ENCODE data around the gene EPB41L1.
A peak's percentile ranks its signal among the peaks of the same experiment; 100 is the strongest.

EPB41L1 gene

DNA sequence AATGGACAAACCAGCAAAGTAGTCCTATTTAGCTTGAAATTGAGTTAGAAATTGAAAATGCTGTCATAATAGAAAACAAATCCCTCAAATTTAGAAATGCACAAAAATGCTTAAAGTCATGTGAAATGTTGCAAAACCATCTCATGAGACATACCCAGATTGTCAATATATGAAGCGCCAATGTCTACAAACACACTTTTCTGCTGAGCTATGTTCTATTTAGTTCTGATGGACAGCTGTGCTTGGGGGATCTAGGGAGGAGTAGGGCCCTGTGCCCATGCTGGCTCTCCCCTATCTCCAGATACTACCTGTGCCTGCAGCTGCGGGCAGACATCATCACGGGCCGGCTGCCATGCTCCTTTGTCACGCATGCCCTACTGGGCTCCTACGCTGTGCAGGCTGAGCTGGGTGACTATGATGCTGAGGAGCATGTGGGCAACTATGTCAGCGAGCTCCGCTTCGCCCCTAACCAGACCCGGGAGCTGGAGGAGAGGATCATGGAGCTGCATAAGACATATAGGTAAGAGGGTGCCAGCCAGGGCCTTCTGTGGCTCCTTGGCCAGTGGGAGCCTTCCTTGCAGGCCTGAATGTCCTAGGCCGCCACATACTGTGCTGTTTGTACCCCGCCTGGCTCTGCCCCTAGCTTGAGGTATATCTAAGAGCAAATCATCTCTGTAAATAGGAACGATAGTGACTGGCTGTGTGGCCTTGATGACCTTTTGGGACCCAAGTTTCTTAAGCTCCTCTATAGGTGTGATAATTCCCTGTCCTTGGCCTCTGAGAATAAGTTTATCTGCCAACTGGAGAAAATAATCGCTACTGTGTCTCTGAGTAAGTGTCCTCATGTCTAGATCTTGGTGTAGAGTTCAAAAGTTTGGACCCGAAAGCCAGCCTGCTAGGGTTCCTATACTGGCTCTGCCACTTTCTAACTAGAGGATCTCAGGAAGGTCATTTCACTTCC lies 30.6 kb downstream of the EPB41L1 start:
- no peak for DNase-seq

GRCh38 chr20:36193977-36194712 lies 39.6 kb downstream of the EPB41L1 start:
- no peak for DNase-seq

- no peak for DNase-seq
Observed at GRCh38 chr20:36196676-36197075, 42.1 kb downstream of the EPB41L1 start.

GRCh38 chr20:36197271-36197670 lies 42.7 kb downstream of the EPB41L1 start:
- DNase-seq: no peak

DNA sequence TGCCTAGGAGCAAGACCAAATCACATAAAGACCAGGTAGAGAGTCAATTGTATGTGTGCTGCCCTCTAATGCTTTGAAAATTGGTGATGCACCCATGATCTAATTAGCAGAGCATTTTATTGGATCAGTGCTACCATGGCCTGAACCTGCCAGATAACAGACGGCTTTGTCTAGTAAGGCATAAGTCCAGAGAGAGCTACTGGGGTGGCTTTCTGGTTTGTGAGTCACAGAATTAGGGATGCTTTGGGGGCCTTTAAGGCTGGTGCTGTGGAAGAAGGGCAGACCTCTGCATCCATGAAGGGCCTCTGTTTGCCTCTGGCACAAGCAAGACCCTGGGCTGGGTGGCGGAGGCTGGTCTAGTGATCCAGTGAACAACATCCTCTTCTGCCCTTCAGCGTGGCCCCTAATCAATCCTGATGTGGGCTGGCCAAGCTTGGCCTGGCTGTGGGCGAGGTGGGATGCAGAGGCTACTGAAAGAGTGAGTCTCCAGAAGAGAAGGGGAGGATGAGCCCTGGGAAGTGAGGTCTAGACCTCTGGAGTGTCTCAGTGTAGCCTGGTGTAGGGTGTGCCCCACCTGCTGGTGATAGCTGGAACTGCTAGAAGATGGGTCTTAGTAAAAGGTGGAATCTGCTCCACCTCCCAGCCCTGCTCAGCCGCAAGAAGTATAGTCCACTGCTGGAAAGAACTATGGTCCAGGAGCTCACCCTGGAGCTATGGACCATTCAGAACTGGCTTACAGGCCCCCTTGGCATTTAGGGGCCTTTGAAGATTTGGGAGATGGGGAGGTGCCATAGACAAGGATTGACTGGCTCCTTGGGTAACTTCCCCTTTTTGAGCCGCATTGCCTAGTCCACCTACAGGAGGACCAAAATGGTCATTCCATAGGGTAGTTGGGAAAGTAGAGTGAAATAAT lies 45.1 kb downstream of the EPB41L1 start:
- peak in 54 of 58 donors; percentile 8 to 87 (median 52) for DNase-seq

GRCh38 chr20:36200451-36200850 lies 45.9 kb downstream of the EPB41L1 start:
- no peak for DNase-seq

DNA sequence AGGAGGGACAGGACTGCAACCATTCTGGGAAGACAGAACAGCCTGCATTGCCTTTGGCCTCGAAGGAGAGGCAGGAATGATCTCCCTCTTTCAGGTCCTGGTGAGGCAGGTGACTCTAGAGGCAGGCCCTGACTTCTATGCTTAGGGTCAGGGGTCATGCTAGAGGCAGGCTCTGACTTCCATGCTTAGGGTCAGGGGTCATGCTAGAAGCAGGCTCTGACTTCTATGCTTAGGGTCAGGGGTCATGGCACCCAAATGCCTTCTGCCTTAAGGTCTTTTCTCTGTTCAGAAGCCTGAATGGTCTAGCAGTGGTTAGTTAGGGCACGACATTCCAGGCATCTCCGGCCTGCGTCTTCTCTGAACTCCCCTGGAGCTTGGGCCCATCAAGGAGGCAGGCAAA lies 46.7 kb downstream of the EPB41L1 start:
- no peak for DNase-seq

DNA sequence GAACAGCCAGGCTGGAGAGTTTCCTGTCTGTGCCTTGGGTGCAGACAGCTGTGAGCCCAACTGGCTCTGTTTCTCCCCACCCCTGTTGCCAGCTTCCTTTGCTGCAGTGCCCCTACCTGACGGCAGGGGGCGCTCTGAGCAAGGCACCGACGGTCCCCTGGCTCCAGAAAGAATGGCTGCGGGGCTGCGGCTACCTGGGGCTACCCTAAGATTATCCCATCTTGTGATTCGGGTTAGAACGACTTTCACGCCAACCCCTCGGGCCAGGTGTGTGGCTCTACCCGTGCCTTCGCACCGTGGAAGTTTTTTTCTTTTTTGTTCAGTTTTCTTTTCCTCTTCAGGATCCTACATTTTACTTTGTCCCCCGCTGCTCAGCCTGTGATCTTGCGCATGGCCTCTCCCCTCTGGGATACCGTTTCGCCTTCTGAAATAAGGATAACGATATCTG lies 48.4 kb downstream of the EPB41L1 start:
- peak in 52 of 58 donors; percentile 13 to 85 (median 50) for DNase-seq

DNA sequence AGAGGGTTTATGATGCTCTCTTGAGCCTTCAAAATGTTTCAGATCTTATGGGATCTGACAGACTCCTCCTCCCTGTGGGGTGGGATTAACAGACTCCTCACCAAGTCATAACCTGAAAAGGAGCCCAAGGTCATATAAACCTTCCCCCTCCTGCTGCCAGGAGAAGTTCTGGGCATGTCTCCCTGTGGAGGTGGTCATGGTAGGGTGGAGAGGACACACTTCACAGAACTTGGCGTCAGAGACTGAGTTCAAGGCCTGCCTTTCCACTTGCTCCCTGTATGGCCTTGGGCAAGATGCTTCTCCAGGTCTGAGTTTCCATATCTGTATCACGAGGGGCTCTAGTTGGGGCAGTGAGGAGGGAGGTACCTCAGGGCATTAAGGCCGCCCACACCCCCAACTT lies 49.3 kb downstream of the EPB41L1 start:
- DNase-seq: no peak

DNA sequence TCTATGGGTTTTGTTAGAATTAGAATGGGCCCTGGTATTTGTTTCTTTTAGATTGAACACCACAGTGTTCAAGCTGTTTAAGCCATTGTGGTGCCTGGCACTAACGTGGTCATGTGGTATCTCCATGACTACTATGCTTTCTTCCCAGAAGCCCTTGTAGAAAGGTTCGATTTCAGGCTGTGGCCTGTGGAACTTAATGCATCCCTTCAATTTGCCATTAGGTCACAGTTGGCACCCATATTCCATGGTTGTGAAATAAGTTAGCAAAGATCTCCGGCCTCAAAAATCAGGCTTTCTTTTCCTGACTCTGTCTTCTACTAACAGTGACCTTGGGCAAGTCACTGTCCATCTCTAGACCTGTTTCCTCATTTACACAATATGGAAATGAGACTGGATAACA lies 50.5 kb downstream of the EPB41L1 start:
- no peak for DNase-seq

- no peak for DNase-seq
Observed at GRCh38 chr20:36206068-36206467, 51.5 kb downstream of the EPB41L1 start.

DNA sequence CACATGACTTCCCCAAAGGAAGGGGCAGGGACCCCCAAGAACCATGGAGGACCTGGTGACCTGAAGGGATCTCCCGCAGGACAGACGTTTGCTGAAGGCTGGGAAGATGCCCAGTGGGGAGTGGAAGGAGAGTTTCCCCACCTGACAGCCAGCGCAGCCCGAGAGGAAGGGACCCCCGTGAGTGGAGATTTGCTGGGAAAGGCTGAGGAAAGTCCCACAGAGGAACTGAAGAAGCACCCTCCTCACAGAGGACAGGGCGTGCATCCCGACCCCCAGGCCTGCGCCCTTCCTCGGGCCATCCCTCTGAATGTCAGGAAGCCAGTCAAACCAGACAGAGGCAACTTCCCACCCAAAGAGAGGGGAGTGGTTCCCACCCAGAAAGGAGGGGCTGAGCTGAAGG lies 52.1 kb downstream of the EPB41L1 start:
- no peak for DNase-seq

- no peak for DNase-seq
Observed at GRCh38 chr20:36207602-36208001, 53.1 kb downstream of the EPB41L1 start.

DNA sequence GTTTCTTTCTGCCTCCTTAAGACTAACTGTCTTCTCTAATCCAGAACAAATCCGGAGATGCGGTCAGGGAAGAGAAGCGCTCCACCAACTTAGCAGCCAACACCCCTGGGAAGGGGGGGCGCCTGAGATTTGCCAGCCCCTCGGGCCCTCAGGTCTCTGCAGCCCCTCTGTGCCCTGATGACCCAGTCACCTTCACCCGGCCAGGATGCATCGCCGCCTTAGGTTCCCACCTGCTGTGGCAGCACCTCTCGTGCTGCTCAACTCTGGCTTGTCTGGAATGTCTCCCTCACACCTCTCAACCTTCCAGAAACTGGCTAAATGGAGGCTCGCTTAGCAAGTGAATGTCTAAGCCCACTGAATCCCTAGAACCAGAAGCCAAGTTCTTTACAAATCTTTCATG lies 53.7 kb downstream of the EPB41L1 start:
- no peak for DNase-seq

DNA sequence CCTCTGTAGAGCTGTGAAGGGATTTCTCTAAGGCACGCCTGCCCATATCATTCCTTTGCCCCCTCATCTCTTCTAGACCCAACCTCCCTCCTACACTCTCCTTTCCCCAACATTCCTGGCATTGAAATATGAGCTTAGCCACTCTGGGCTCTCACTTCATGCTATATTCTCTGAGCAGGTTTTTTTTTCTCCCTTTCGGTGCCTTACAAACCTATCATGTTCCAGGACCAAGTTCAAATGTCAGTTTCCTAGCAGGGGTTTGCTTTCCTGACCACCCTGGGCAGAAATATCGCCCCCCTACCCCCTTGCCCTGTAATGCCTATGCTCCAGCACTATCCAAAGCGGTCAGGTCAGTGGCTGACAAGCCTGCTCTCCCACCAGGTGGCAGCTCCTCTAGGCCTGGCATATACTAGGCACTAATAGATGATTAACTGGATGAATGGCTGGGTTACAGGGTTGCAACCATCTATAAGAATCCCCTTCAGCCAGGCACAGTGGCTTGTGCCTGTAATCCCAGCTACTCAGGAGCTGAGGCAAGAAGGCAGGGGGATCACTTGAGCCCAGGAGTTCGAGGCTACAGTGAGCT lies 56.0 kb downstream of the EPB41L1 start:
- DNase-seq: no peak

DNA sequence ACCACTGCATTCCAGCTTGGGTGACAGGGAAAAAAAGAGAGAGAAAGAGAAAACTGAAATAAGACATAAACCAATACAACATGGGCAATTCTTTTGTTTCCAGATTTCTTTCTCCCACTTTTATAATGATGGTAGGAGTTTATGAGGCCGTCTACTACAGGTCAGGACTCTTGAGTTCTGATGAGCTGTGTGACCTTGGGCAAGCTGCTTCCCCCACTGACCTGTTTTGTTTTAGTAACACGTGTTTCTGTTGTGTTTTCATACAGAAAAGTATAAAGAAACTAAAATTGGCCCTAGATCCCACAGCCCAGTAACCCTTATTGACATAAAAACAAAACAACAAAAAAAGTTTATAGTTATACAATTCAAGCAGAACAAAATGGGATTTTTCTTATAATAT lies 58.8 kb downstream of the EPB41L1 start:
- no peak for DNase-seq

GRCh38 chr20:36214684-36215256 lies 60.2 kb downstream of the EPB41L1 start:
- no peak for DNase-seq

DNA sequence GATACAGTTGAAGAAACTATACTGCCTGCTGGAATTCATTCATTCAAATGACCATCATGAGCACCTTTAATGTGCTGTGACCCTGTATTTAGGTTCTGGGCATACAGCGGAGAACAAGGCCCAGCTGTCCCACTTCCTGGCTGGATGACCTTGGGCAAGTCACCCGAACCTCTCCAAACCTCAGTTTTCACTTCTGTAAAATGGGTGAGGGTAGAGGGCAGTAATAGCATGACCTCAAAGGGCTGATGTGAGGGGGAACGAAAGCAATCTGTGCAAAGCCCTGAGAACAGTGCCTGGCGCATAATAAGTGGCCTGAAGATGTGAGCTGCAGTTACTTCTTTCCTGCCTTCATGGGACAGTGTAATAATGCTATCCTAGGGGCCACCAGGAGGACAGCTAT lies 61.2 kb downstream of the EPB41L1 start:
- no peak for DNase-seq

- DNase-seq: no peak
Observed at GRCh38 chr20:36216314-36217025, 61.9 kb downstream of the EPB41L1 start.

DNA sequence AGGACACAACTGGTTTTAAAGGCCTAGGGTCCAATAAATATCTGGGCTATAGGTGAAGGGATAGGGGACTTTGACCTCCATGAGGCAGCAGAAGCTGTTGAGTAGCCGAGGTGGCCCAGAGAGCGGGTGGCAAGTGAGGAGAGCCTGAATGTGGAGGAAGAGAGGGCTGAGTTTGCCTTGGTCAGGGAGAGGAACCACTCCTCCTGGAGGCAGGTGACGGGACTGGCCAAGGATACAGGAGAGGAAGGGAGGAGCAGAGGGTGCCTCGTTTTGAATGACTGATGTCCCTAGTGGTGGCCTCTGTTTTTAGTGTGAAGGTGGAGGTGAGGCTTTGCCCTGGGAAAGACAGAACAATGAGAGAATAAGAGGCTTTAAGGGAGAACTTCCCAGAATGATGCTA lies 62.7 kb downstream of the EPB41L1 start:
- no peak for DNase-seq

All from anterior cingulate cortex (tissue), 58 donors.